B cell (primary cell): ENCODE data around the gene SEMA3E. TPM values are rescaled to one million over a fixed set of nuclear protein-coding genes. Genes with fewer than 3 reads are reported as not detected.

Source experiments
- ATAC-seq: fragments of 200-7000 bp; cut with Tn5 transposase; one replicate; pipeline ENCODE4 v1.10.0; 2021; ENCODE audit warnings: low read depth, mild to moderate bottlenecking, moderate number of reproducible peaks, moderate library complexity
- CTCF ChIA-PET: fragments of 350-600 bp; sonication (Branson Sonifier 250); formaldehyde crosslinking; loops from one replicate; lab custom pipeline; 2021; ENCODE audit warnings: antibody characterized with exemption, inconsistent platforms; lab: Charles Lee
- POLR2A ChIA-PET: fragments of 350-600 bp; sonication (Branson Sonifier 250); formaldehyde crosslinking; loops from one replicate; lab custom pipeline; 2021; ENCODE audit warnings: antibody characterized with exemption; lab: Charles Lee
- DNase-seq: peaks from one replicate; pipeline ENCODE4 v3.0.0; 2013
- H2AFZ ChIP-seq: 2 replicates; pipeline ENCODE4 v1.6.1; 2012; ENCODE audit warnings: mild to moderate bottlenecking, low read depth, low read length; ENCODE audit not compliant: insufficient read depth, poor library complexity, severe bottlenecking
- H3K27ac ChIP-seq, 2 donors: 1 replicate in 1 of 2; 2 replicates in 1 of 2; pipeline ENCODE4 v1.5.1; 2012 to 2013; ENCODE audit warnings: low read length in 2 of 2, mild to moderate bottlenecking in 2 of 2, moderate library complexity in 1 of 2
- H3K27me3 ChIP-seq, 4 experiments: fragments of 200-600 bp in 1 of 4; sonication (generic) in 1 of 4; replicated peaks in 1 of 4; 1 replicate in 2 of 4; 2 replicates in 2 of 4; pipeline versions ENCODE4 v1.6.1 to v1.7.0; 2013 to 2016; ENCODE audit warnings: low read length in 3 of 4, mild to moderate bottlenecking in 2 of 4, mixed read lengths in 1 of 4, moderate library complexity in 1 of 4; ENCODE audit not compliant: insufficient read depth in 4 of 4, control insufficient read depth in 3 of 4; ENCODE audit errors: control extremely low read depth in 1 of 4
- H3K36me3 ChIP-seq, 2 experiments: replicated peaks in 1 of 2; 1 replicate in 1 of 2; 2 replicates in 1 of 2; pipeline versions ENCODE4 v1.6.1 to v1.7.1; 2013; ENCODE audit warnings: low read length in 1 of 2; ENCODE audit not compliant: insufficient read depth in 2 of 2, control insufficient read depth in 1 of 2; ENCODE audit errors: control extremely low read depth in 1 of 2, extremely low read depth in 1 of 2
- H3K4me1 ChIP-seq, 2 donors: fragments of 200-600 bp in 1 of 2; sonication (generic) in 1 of 2; 1 replicate in 1 of 2; 2 replicates in 1 of 2; pipeline versions ENCODE4 v1.5.1 to v1.6.1; 2013 to 2017; ENCODE audit warnings: low read length in 2 of 2; ENCODE audit not compliant: control insufficient read depth in 2 of 2, insufficient read depth in 2 of 2
- H3K4me2 ChIP-seq: replicated peaks from 2 replicates; pipeline ENCODE3; 2012; ENCODE audit warnings: mild to moderate bottlenecking, low read depth, low read length; ENCODE audit not compliant: poor library complexity, severe bottlenecking
- H3K4me3 ChIP-seq, 5 experiments: fragments of 200-600 bp in 1 of 5; sonication (generic) in 1 of 5; 1 replicate in 3 of 5; 2 replicates in 2 of 5; pipeline versions ENCODE4 v1.5.1 to v1.7.0; 2011 to 2016; ENCODE audit warnings: low read length in 4 of 5, mild to moderate bottlenecking in 4 of 5, low read depth in 2 of 5, control low read depth in 1 of 5, moderate library complexity in 1 of 5; ENCODE audit not compliant: insufficient read depth in 1 of 5; ENCODE audit errors: control extremely low read depth in 1 of 5, extremely low read depth in 1 of 5
- H3K79me2 ChIP-seq: fragments of 200-600 bp; sonication (generic); one replicate; pipeline ENCODE4 v1.6.0; 2016; ENCODE audit warnings: low read length; ENCODE audit not compliant: control insufficient read depth, insufficient read depth
- H3K9ac ChIP-seq: fragments of 200-600 bp; sonication (generic); 2 replicates; pipeline ENCODE4 v1.6.1; 2017; ENCODE audit warnings: mild to moderate bottlenecking, low read length, moderate library complexity
- H3K9me3 ChIP-seq, 3 donors: one replicate each; pipeline versions ENCODE4 v1.6.1 to v1.7.1; 2013; ENCODE audit warnings: low read length in 2 of 3; ENCODE audit not compliant: control insufficient read depth in 2 of 3, insufficient read depth in 1 of 3; ENCODE audit errors: control extremely low read depth in 1 of 3
- H4K20me1 ChIP-seq: 2 replicates; pipeline ENCODE4 v1.6.0; 2012; ENCODE audit warnings: mild to moderate bottlenecking, low read length; ENCODE audit not compliant: insufficient read depth, control insufficient read depth, poor library complexity, severe bottlenecking
- H3K27ac Mint-ChIP-seq: one replicate; pipeline ENCODE4 v1.8.0; 2021; ENCODE audit warnings: mixed read lengths
- H3K27me3 Mint-ChIP-seq: one replicate; pipeline ENCODE4 v1.8.0; 2021; ENCODE audit warnings: mixed read lengths
- H3K4me1 Mint-ChIP-seq: one replicate; pipeline ENCODE4 v1.8.0; 2021; ENCODE audit warnings: mixed read lengths
- H3K4me3 Mint-ChIP-seq: one replicate; pipeline ENCODE4 v1.8.0; 2021; ENCODE audit warnings: mixed read lengths
- H3K9me3 Mint-ChIP-seq: one replicate; pipeline ENCODE4 v1.8.0; 2022; ENCODE audit warnings: mixed read lengths; ENCODE audit not compliant: insufficient read depth
- EZH2 ChIP-seq: IDR thresholded peaks from 2 replicates; pipeline ENCODE4 v1.6.1; 2012; ENCODE audit warnings: borderline replicate concordance, low read depth, mild to moderate bottlenecking, moderate library complexity, low read length; ENCODE audit not compliant: insufficient read depth, poor library complexity, severe bottlenecking
- WGBS: methylation state at CpG from one replicate; pipeline ENCODE4 v1.1.5; 2013; ENCODE audit warnings: missing lambda C conversion rate; ENCODE audit not compliant: insufficient coverage; 5-methylcytosine and 5-hydroxymethylcytosine counted together
- intact Hi-C: fragments of 100-400 bp; cut with micrococcal nuclease; formaldehyde crosslinking; loops from one replicate; pipeline ENCODE4 v1.10.0; 2022
- polyA plus RNA-seq: library from polyadenylated mRNA; depleted of rRNA; stranded (reverse); fragments of >200 nt; gene quantifications from 2 replicates; pipeline ENCODE4 v1.2.3, GENCODE V29; 2012
- total RNA-seq, 2 donors: library from RNA; stranded (reverse); fragments of 120-200 nt in 1 of 2; gene quantifications; 1 replicate in 1 of 2; 2 replicates in 1 of 2; pipeline versions ENCODE4 v1.2.3 to v1.2.4, GENCODE V29; 2013 to 2022
- TF ChIP-seq, protein P1 (sequence below): fragments of 200-600 bp; IDR thresholded peaks from one replicate; pipeline ENCODE4 v1.8.0; 2022; ENCODE audit warnings: antibody characterized with exemption, mild to moderate bottlenecking

SEMA3E gene
- total and polyA plus RNA-seq, 2 donors (not counting 1 experiment from before 2014, with no cell fraction given): not detected

DNA sequence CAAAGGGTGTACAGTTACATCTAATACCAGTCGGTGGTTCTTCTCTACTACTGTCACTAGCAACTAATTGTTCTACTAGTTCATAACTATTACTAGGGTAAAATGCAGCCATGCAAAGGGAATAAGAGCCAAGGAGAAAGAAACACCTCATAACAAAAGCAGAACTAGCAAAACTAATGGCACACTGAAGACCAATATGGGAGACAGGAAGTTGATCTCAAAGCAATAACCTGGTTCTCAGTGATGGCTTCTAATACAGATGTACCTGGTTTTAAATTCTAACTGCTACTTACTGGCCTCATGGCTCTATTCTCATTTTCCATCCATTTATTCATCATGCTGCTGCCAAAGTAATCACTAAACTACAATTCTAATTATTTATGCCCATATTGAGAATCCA, 170.3 kb downstream of the SEMA3E start:
- Histone ChIP-seq H3K4me3 (no peak overlapping the region), H3K9ac (no peak overlapping the region), H3K27me3 (no peaks in the 10 kb centered on the region), H4K20me1 (no peaks in the 10 kb centered on the region), H3K27ac (no peak overlapping the region), H3K79me2 (no peaks in the 10 kb centered on the region), H3K36me3 (no peaks in the 10 kb centered on the region), H3K9me3 (peaks cover 0 to 2% (median 0%) of the 10 kb centered on the region in 3 donors), H3K4me1 (no peaks in the 10 kb centered on the region), H2AFZ (no peak overlapping the region), H3K4me2 (no peak overlapping the region)
- DNase-seq (no peak), ATAC-seq (no peak)
- no peaks in the 10 kb centered on the region for H3K27me3 Mint-ChIP-seq
- H3K4me3 Mint-ChIP-seq: no peak overlapping the region
- CTCF ChIA-PET: no interaction called here
- no peaks in the 10 kb centered on the region for H3K4me1 Mint-ChIP-seq
- TF ChIP-seq EZH2: no peak
- TF ChIP-seq, protein P1, sequence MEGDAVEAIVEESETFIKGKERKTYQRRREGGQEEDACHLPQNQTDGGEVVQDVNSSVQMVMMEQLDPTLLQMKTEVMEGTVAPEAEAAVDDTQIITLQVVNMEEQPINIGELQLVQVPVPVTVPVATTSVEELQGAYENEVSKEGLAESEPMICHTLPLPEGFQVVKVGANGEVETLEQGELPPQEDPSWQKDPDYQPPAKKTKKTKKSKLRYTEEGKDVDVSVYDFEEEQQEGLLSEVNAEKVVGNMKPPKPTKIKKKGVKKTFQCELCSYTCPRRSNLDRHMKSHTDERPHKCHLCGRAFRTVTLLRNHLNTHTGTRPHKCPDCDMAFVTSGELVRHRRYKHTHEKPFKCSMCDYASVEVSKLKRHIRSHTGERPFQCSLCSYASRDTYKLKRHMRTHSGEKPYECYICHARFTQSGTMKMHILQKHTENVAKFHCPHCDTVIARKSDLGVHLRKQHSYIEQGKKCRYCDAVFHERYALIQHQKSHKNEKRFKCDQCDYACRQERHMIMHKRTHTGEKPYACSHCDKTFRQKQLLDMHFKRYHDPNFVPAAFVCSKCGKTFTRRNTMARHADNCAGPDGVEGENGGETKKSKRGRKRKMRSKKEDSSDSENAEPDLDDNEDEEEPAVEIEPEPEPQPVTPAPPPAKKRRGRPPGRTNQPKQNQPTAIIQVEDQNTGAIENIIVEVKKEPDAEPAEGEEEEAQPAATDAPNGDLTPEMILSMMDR: no peak
- intact Hi-C loops: no loop called here
- no CpG with 5 or more reads among the region's 1 CpG for WGBS
- H3K9me3 Mint-ChIP-seq: no peaks in the 10 kb centered on the region
- POLR2A ChIA-PET: no interaction called here
- no peak overlapping the region for H3K27ac Mint-ChIP-seq

DNA sequence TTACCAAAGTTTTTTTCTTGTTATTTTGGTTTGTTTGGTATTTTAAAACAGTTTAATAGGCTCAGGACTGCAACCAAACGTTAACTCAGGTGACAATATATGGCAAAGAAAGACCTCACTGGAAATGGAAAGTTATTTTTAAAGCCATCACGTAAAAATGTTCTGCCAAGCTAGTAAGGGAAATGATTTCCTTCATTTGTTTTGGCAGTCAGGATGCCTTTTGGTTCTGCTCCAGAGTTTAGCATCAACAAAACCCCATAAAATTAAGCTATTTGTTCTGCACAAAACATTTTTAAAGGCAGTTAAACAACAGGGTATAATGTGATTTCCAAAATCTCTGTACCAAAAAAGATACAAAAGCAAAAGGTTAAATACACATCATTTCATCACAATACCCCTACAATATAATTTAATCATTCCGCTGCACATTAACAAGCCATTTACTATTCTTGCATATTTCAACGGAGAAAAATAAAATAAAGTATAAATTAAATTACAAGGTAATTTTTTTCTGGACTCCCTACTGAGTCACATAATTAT, 172.4 kb downstream of the SEMA3E start:
- H3K27ac ChIP-seq: no peak overlapping the region
- no peak overlapping the region for H3K4me2 ChIP-seq
- no CpG with 5 or more reads among the region's 4 CpGs for WGBS
- no peaks in the 10 kb centered on the region for H4K20me1 ChIP-seq
- CTCF ChIA-PET: no interaction called here
- H3K27me3 ChIP-seq: no peaks in the 10 kb centered on the region
- Mint-ChIP-seq H3K27me3 (no peaks in the 10 kb centered on the region), H3K4me1 (no peaks in the 10 kb centered on the region), H3K27ac (no peak overlapping the region), H3K4me3 (no peak overlapping the region), H3K9me3 (no peaks in the 10 kb centered on the region)
- ATAC-seq (no peak), DNase-seq (no peak)
- H3K9me3 ChIP-seq: peaks cover 0 to 2% (median 0%) of the 10 kb centered on the region in 3 donors
- no peak overlapping the region for H3K9ac ChIP-seq
- TF ChIP-seq, protein P1: no peak
- no peak for TF ChIP-seq EZH2
- POLR2A ChIA-PET: no interaction called here
- no peak overlapping the region for H3K4me3 ChIP-seq
- H3K4me1 ChIP-seq: no peaks in the 10 kb centered on the region
- H2AFZ ChIP-seq: no peak overlapping the region
- H3K79me2 ChIP-seq: no peaks in the 10 kb centered on the region
- H3K36me3 ChIP-seq: no peaks in the 10 kb centered on the region
- intact Hi-C loops: no loop called here
